PFSK-1 (cell line): ENCODE measurements around the gene TTC21B.

Experiments used
- FOXP2 ChIP-seq: optimal IDR thresholded peaks from 2 replicates; pipeline ENCODE3; 2011; ENCODE audit warnings: borderline replicate concordance, control low read depth, inconsistent platforms; ENCODE audit not compliant: insufficient read depth; ENCODE audit errors: extremely low read length, extremely low read depth
- POLR2AphosphoS5 ChIP-seq: IDR thresholded peaks from 2 replicates; pipeline ENCODE4 v1.6.1; 2012; ENCODE audit warnings: low read depth, mild to moderate bottlenecking, control low read depth, low read length, moderate library complexity
- REST ChIP-seq, 2 experiments: IDR thresholded peaks; 2 replicates each; pipeline versions ENCODE4 v1.6.1 to v1.8.0; 2011 to 2012; ENCODE audit warnings: low read depth in 2 of 2, low read length in 2 of 2, control low read depth in 1 of 2, inconsistent platforms in 1 of 2, mild to moderate bottlenecking in 1 of 2, moderate library complexity in 1 of 2; ENCODE audit not compliant: insufficient read depth in 1 of 2
- SIN3A ChIP-seq: IDR thresholded peaks from 2 replicates; pipeline ENCODE4 v1.6.1; 2012; ENCODE audit warnings: mild to moderate bottlenecking, low read length, moderate library complexity, borderline replicate concordance; ENCODE audit not compliant: insufficient read depth
- TAF1 ChIP-seq: IDR thresholded peaks from 2 replicates; pipeline ENCODE4 v1.6.1; 2012; ENCODE audit warnings: low read length, control low read depth, borderline replicate concordance; ENCODE audit not compliant: insufficient read depth

TTC21B gene

GRCh38 chr2:165835363-165835762, 118.2 kb downstream of the TTC21B start:
- TF ChIP-seq SIN3A (no peak), POLR2AphosphoS5 (no peak), FOXP2 (no peak), REST (IDR thresholded peaks at IDR 0.05; ENCODE audit: insufficient read depth in 1 of 2, low read depth in 2 of 2, low read length in 2 of 2) (no peak), TAF1 (no peak)

GRCh38 chr2:165833156-165833555, 120.4 kb downstream of the TTC21B start:
- no peak for TF ChIP-seq REST (IDR thresholded peaks at IDR 0.05; ENCODE audit: insufficient read depth in 1 of 2, low read depth in 2 of 2, low read length in 2 of 2)
- no peak for TF ChIP-seq FOXP2
- no peak for TF ChIP-seq POLR2AphosphoS5
- no peak for TF ChIP-seq TAF1
- TF ChIP-seq SIN3A, result no peak

GRCh38 chr2:165827921-165828276, 125.7 kb downstream of the TTC21B start:
- TF ChIP-seq TAF1, result no peak
- no peak for TF ChIP-seq REST (IDR thresholded peaks at IDR 0.05; ENCODE audit: insufficient read depth in 1 of 2, low read depth in 2 of 2, low read length in 2 of 2)
- TF ChIP-seq POLR2AphosphoS5, result no peak
- no peak for TF ChIP-seq FOXP2
- no peak for TF ChIP-seq SIN3A

- TF ChIP-seq SIN3A (no peak), REST (IDR thresholded peaks at IDR 0.05; ENCODE audit: insufficient read depth in 1 of 2, low read depth in 2 of 2, low read length in 2 of 2) (no peak), POLR2AphosphoS5 (no peak), TAF1 (no peak), FOXP2 (no peak)
These were observed 126.3 kb downstream of the TTC21B start for GRCh38 chr2:165827016-165827920.

- TF ChIP-seq REST (IDR thresholded peaks at IDR 0.05; ENCODE audit: insufficient read depth in 1 of 2, low read depth in 2 of 2, low read length in 2 of 2), result no peak
- no peak for TF ChIP-seq TAF1
- TF ChIP-seq SIN3A, result no peak
- TF ChIP-seq POLR2AphosphoS5, result no peak
- TF ChIP-seq FOXP2, result no peak
These were observed 128.5 kb downstream of the TTC21B start for GRCh38 chr2:165825041-165825440.
